Renal cortex interstitium (tissue), 11 donors: ENCODE measurements around the gene ALKBH8. TPM values are rescaled to one million over a fixed set of nuclear protein-coding genes. Genes with fewer than 3 reads are reported as not detected.
"Not testable (repeated sequence)": the region's sequence is repeated elsewhere in the genome, so short reads cannot be mapped to it uniquely, and the experiment has no call there.

Experiments
- DNase-seq, 11 donors: peaks; one replicate each; pipeline ENCODE4 v3.0.0-alpha.2; 2013; ENCODE audit warnings: low read depth in 9 of 11, low spot score in 4 of 11; ENCODE audit errors: extremely low read depth in 1 of 11
- polyA plus RNA-seq, 3 donors: library from polyadenylated mRNA; unstranded; fragments of 120-200 nt; gene quantifications; one replicate each; pipeline ENCODE4 v1.2.1, GENCODE V29; 2013; ENCODE audit not compliant: insufficient read length in 3 of 3

The ALKBH8 gene
- polyA plus RNA-seq, 3 donors: 10.9 to 12.9 (median 11.5) TPM

- DNase-seq: no peak
These were observed 21.9 kb upstream of the ALKBH8 start for GRCh38 chr11:107587306-107587979.

GRCh38 chr11:107583629-107584195 is 18.2 kb upstream of the ALKBH8 start:
- no peak for DNase-seq

- no peak for DNase-seq
These were observed 15.6 kb upstream of the ALKBH8 start for GRCh38 chr11:107581147-107581546.

- DNase-seq: not testable (repeated sequence)
These were observed 13.6 kb upstream of the ALKBH8 start for GRCh38 chr11:107579169-107579568.

- no peak for DNase-seq
These were observed 11.8 kb upstream of the ALKBH8 start for GRCh38 chr11:107577346-107577711.

- DNase-seq: not testable (repeated sequence)
These were observed 11.2 kb upstream of the ALKBH8 start for GRCh38 chr11:107576497-107577345.

GRCh38 chr11:107573438-107573837 is 7.9 kb upstream of the ALKBH8 start:
- DNase-seq: no peak

GRCh38 chr11:107570015-107570414 is 4.5 kb upstream of the ALKBH8 start:
- DNase-seq: no peak

- DNase-seq: no peak
These were observed 2.3 kb upstream of the ALKBH8 start for GRCh38 chr11:107567739-107568335.

GRCh38 chr11:107566569-107566968 is 1.0 kb upstream of the ALKBH8 start:
- DNase-seq: no peak

- DNase-seq: not testable (repeated sequence)
These were observed 493 bp upstream of the ALKBH8 start for GRCh38 chr11:107565955-107566501.

GRCh38 chr11:107564877-107565218 is 687 bp downstream of the ALKBH8 start:
- DNase-seq: no peak

- DNase-seq: peak in 3 of 11 donors; percentile 12 to 20 (median 18)
These were observed 1.8 kb downstream of the ALKBH8 start for GRCh38 chr11:107563702-107564101.

GRCh38 chr11:107562647-107563208 is 2.8 kb downstream of the ALKBH8 start:
- DNase-seq: no peak

- DNase-seq: no peak
These were observed 3.8 kb downstream of the ALKBH8 start for GRCh38 chr11:107561688-107562087.

- no peak for DNase-seq
These were observed 15.2 kb downstream of the ALKBH8 start for GRCh38 chr11:107550304-107550703.

- no peak for DNase-seq
These were observed 15.6 kb downstream of the ALKBH8 start for GRCh38 chr11:107549954-107550285.

GRCh38 chr11:107549253-107549953 is 16.1 kb downstream of the ALKBH8 start:
- DNase-seq: peak in 5 of 11 donors; percentile 9 to 41 (median 18)

- DNase-seq: no peak
These were observed 17.6 kb downstream of the ALKBH8 start for GRCh38 chr11:107547961-107548360.
